Nephron (organoid): ENCODE measurements around the gene FGF1.

Experiments used
- H3K27ac Mint-ChIP-seq, 3 experiments: 2 replicates each; pipeline ENCODE4 v1.8.0; 2020; ENCODE audit warnings: mixed read lengths in 3 of 3, mild to moderate bottlenecking in 2 of 3, moderate library complexity in 1 of 3
- H3K27me3 Mint-ChIP-seq: 2 replicates; pipeline ENCODE4 v1.8.0; 2021; ENCODE audit warnings: low read depth, mild to moderate bottlenecking, moderate library complexity, mixed read lengths
- H3K36me3 Mint-ChIP-seq: 2 replicates; pipeline ENCODE4 v1.8.0; 2020; ENCODE audit warnings: low read depth, mixed read lengths
- H3K4me1 Mint-ChIP-seq: 2 replicates; pipeline ENCODE4 v1.8.0; 2020; ENCODE audit warnings: mixed read lengths
- H3K4me3 Mint-ChIP-seq, 3 experiments: 2 replicates each; pipeline ENCODE4 v1.8.0; 2020; ENCODE audit warnings: mild to moderate bottlenecking in 3 of 3, mixed read lengths in 3 of 3, moderate library complexity in 2 of 3
- H3K9me3 Mint-ChIP-seq: 2 replicates; pipeline ENCODE4 v1.8.0; 2020; ENCODE audit warnings: mixed read lengths
- TF ChIP-seq, protein P1 (sequence below), 3 experiments: fragments of 200-600 bp; sonication (generic); IDR thresholded peaks; one replicate each; pipeline ENCODE4 v1.5.0; 2021; ENCODE audit warnings: antibody characterized with exemption in 3 of 3; ENCODE audit not compliant: unreplicated experiment in 3 of 3

FGF1 gene

DNA sequence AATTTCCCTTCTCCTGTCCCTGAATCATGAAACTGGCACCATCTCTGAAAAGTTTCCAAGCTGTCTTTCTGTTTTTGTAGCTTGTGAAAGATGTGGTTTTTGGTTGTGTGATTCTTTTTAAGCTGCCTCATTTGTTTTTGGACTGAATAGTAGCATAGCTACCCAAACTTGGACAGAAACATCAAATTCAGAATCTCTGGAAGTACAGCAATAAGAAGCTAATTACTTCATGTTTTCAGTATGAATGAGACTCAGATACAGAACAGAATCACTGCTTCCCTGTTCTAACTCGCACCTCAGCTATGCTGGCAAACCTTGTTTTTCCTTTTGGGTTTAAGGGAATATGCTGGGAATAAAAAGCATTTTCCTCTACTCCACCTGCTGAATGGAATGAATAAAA lies 101.0 kb downstream of the FGF1 start:
- H3K9me3 Mint-ChIP-seq: no peaks in the 10 kb centered on the region
- peaks cover 13% of the 10 kb centered on the region for H3K4me1 Mint-ChIP-seq
- TF ChIP-seq, protein P1, sequence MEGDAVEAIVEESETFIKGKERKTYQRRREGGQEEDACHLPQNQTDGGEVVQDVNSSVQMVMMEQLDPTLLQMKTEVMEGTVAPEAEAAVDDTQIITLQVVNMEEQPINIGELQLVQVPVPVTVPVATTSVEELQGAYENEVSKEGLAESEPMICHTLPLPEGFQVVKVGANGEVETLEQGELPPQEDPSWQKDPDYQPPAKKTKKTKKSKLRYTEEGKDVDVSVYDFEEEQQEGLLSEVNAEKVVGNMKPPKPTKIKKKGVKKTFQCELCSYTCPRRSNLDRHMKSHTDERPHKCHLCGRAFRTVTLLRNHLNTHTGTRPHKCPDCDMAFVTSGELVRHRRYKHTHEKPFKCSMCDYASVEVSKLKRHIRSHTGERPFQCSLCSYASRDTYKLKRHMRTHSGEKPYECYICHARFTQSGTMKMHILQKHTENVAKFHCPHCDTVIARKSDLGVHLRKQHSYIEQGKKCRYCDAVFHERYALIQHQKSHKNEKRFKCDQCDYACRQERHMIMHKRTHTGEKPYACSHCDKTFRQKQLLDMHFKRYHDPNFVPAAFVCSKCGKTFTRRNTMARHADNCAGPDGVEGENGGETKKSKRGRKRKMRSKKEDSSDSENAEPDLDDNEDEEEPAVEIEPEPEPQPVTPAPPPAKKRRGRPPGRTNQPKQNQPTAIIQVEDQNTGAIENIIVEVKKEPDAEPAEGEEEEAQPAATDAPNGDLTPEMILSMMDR (IDR thresholded peaks at IDR 0.05; ENCODE audit: unreplicated experiment in 3 of 3): no peak
- H3K4me3 Mint-ChIP-seq: no peak overlapping the region
- no peaks in the 10 kb centered on the region for H3K27me3 Mint-ChIP-seq
- H3K27ac Mint-ChIP-seq: peak overlapping the region in 2 of 3 experiments; percentile 58 to 70
- peaks cover 6% of the 10 kb centered on the region for H3K36me3 Mint-ChIP-seq

DNA sequence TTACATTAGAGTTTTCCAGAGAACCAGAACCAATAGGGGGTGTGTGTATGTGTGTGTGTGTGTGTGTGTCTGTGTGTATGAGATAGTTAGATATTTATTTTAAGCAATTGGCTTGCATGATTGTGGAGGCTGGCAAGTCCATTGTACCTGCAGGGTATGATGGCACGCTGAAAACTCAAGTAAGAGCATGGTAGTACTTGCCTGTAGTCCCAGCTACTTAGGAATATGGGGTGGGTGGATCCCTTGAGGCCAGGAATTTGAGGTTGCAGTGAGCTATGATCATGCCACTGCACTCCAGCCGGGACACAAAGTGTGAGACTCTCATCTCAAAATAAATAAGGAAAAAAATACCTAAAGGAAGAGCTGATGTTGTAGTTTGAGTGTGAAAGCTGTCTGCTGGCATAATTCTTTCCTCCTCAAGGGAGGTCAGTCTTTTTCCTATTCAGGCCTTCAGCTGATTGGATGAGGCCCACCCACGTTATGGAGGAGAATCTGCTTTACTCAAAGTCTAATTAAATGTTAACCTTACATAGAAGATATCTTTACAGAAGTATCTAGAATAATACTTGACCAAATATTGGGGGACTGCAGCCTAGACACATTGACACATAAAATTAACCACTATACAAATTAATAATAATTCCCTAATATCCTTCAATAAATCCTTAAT lies 107.6 kb downstream of the FGF1 start:
- H3K27me3 Mint-ChIP-seq: no peaks in the 10 kb centered on the region
- H3K27ac Mint-ChIP-seq: no peak overlapping the region
- H3K4me3 Mint-ChIP-seq: no peak overlapping the region
- H3K4me1 Mint-ChIP-seq: no peaks in the 10 kb centered on the region
- peaks cover 24% of the 10 kb centered on the region for H3K9me3 Mint-ChIP-seq
- peaks cover 14% of the 10 kb centered on the region for H3K36me3 Mint-ChIP-seq
- TF ChIP-seq, protein P1 (IDR thresholded peaks at IDR 0.05; ENCODE audit: unreplicated experiment in 3 of 3): no peak

DNA sequence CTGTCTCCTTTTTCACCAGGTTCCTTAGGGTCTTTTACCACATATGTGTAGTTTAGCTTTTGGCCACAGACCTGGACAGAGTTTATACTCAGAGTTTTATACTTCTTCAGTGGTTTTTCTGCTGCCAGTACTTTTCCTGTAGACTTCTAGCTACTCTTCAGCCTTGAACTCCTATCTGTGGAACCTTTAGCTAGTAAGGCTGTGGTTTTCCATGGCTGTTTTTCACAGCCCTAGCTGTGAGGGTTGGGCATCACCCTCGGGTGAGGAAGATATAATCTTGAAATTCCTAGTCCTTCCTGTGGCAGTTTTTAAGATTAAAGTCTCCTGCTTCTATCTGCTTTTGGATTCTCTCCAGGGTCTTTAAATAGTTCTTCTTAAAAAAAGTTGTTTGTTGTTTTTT lies 109.1 kb downstream of the FGF1 start:
- Mint-ChIP-seq H3K9me3 (peaks cover 24% of the 10 kb centered on the region), H3K4me3 (no peak overlapping the region), H3K36me3 (peaks cover 8% of the 10 kb centered on the region), H3K4me1 (peaks cover 10% of the 10 kb centered on the region), H3K27me3 (no peaks in the 10 kb centered on the region), H3K27ac (peak overlapping the region in 1 of 3 experiments; percentile 22)
- TF ChIP-seq, protein P1 (IDR thresholded peaks at IDR 0.05; ENCODE audit: unreplicated experiment in 3 of 3): no peak

DNA sequence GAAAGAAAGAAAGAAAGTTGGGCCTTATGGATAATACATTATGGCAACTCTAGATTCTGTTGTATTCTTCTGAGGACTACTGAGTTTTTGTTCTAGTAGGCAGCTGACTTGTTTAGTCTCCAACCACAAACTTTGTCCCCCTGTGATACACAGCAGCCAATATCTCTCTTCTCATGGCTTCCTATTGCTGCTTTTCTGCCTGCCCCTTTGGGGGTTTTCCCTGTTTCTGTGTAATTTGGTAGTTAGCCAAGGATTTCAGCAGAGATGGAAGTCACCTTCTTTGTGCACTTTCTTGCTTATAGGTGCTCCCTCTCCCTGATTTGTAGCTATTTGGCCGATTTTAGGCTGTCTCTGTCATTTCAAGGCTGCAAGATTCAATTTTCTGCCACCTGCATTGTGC lies 109.6 kb downstream of the FGF1 start:
- Mint-ChIP-seq H3K36me3 (peaks cover 8% of the 10 kb centered on the region), H3K9me3 (peaks cover 24% of the 10 kb centered on the region), H3K27ac (no peak overlapping the region), H3K27me3 (no peaks in the 10 kb centered on the region), H3K4me3 (no peak overlapping the region), H3K4me1 (peaks cover 15% of the 10 kb centered on the region)
- TF ChIP-seq, protein P1 (IDR thresholded peaks at IDR 0.05; ENCODE audit: unreplicated experiment in 3 of 3): no peak

DNA sequence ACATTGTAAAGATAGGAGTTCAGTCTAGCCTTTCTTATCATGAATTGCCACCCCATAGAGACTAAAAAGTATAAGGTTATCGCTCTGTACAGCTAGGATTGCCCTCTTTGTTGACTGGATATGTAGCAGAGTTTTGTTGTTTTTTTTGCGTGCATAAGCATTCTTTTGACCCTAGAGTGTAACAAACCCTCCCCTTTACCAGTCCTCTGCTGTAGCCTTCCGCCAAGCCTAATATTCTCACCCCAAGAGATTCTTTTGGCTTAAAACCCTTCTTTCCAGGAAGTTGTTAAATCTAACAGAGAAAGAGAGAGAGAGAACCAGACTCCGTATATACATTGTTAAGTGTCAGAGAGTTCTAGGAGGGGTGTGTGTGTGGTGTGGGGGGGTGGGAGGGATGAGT lies 113.9 kb downstream of the FGF1 start:
- Mint-ChIP-seq H3K27me3 (no peaks in the 10 kb centered on the region), H3K4me3 (peak overlapping the region in 1 of 3 experiments; percentile 13), H3K4me1 (peaks cover 46% of the 10 kb centered on the region), H3K27ac (peak overlapping the region; percentile 88 to 96 (median 95)), H3K36me3 (no peaks in the 10 kb centered on the region), H3K9me3 (peaks cover 12% of the 10 kb centered on the region)
- TF ChIP-seq, protein P1 (IDR thresholded peaks at IDR 0.05; ENCODE audit: unreplicated experiment in 3 of 3): no peak

DNA sequence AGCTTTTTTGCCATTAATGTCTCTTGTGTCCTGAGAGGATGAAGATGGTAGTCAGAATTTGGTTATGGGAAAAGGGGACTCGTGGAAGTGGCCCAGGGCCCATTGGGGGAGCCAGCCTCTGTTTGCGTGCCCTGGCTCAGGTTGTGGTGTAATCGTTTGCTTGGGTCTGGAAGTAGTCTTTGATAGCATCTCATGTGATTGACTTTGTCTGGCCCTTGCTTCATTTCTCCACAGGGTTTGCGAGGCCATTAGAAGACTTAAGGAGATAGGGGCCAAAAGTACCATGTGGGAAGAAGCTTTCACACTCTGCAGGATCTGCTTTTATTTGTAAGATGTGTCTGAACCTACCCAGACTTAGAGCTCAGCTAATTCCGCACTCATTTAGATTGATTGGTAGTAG lies 114.5 kb downstream of the FGF1 start:
- Mint-ChIP-seq H3K9me3 (peaks cover 6% of the 10 kb centered on the region), H3K27ac (peak overlapping the region; percentile 88 to 96 (median 95))

More for the DNA sequence above, 114.5 kb downstream of the FGF1 start:
- Mint-ChIP-seq H3K36me3 (no peaks in the 10 kb centered on the region), H3K27me3 (no peaks in the 10 kb centered on the region), H3K4me1 (peaks cover 53% of the 10 kb centered on the region), H3K4me3 (no peak overlapping the region)
- TF ChIP-seq, protein P1 (IDR thresholded peaks at IDR 0.05; ENCODE audit: unreplicated experiment in 3 of 3): no peak
